DMS53 (cell line): ENCODE results near the gene PRPF31.

Experiments used
- DNase-seq: peaks from one replicate; lab custom pipeline; 2025; lab: John Stamatoyannopoulos, UW

PRPF31 gene

DNA sequence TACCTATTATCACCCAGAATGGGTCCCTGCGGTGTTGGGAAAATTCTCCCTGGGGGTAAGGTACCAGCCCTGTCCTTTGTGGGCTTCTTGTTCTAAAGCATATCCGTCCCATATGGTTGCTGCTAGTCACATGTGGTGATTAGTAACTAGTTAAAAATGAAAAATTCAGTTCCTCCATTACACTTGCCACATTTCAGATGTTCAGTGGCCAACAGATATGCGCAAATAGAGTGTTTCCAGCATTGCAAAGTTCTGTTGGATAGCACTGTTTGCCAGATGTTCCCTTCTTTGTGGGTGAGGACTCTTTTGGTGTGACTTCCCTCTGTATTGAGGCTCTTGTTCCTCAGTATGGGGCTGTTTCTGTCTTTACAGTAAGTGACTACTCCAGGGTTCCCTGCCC, 25.8 kb downstream of the PRPF31 start:
- DNase-seq, result no peak

DNA sequence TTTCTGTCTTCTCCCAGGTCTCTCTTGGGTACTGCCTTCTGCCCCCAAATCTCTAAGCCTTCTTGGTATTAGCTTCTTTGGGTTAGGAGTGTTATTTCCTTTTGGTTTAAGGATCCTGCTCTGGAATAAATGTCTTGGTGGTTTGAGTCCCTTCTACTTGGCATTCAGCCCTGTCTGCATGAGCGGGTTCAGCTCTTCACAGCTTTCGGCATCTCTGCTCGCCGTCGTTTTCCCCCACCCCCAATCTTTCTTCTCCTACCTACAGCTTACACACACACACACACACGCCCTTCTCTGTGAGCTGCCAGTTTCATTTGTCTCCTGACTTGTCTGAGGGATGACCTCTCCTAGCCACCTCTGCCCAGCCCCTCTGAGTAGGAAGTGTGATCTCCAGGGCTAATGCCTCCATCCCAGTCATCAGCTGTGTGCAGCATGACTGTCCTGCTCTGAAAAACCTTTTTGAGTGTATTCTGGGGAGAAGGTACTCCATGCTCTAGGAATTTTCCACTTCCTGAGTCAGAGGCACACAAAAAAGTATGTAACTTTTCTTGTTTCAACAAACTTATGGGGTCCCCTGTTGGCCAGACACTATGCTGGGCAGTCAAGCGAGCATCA, 26.7 kb downstream of the PRPF31 start:
- DNase-seq, result no peak

DNA sequence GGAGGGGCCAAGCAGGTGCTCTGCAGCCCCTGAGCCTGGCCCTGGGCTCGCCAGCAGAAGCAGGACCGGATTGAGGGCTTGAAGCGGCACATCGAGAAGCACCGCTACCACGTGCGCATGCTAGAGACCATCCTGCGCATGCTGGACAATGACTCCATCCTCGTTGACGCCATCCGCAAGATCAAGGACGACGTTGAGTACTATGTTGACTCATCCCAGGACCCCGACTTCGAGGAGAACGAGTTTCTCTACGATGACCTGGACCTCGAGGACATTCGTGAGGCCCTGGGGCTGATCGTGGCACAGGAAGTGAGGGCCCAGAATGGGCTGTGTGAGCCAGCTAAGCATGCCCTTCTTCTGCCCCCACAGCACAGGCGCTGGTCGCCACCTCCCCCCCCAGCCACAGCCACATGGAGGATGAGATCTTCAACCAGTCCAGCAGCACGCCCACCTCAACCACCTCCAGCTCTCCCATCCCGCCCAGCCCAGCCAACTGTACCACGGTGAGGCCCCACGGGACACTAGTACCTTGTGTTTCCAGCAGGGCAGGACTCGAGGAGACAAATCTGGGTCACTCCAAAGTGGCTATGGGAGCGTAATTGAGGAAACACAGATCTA, 30.1 kb downstream of the PRPF31 start:
- no peak for DNase-seq

DNA sequence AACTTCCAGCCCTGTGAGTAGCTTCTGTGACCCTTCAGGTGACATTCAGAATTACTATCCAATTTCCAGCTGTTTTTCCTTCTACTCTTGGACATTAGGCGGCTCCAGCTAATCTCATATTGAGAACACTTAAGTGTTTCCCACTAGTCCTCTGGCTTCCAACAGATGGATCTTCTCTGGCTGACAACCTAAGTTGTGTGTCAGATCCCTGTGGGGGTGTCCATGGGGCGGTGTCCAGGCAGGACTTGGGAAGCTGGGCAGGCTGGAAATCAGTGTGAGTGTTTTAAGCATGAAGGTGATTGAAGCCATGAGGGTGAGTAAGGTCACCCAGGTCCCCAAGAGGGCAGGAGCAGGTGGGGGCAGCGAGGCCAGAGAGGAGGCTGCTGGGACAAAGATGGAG, 32.1 kb downstream of the PRPF31 start:
- DNase-seq, result no peak

DNA sequence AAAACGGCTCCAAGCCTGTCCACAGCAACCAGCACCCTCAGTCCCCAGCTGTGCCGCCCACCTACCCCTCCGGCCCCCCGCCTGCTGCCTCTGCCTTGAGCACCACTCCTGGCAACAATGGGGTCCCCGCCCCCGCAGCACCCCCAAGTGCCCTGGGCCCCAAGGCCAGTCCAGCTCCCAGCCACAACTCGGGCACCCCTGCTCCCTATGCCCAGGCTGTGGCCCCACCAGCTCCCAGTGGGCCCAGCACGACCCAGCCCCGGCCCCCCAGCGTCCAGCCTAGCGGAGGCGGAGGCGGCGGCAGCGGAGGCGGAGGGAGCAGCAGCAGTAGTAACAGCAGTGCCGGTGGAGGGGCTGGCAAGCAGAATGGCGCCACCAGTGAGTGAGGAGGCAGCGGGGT, 32.6 kb downstream of the PRPF31 start:
- no peak for DNase-seq

DNA sequence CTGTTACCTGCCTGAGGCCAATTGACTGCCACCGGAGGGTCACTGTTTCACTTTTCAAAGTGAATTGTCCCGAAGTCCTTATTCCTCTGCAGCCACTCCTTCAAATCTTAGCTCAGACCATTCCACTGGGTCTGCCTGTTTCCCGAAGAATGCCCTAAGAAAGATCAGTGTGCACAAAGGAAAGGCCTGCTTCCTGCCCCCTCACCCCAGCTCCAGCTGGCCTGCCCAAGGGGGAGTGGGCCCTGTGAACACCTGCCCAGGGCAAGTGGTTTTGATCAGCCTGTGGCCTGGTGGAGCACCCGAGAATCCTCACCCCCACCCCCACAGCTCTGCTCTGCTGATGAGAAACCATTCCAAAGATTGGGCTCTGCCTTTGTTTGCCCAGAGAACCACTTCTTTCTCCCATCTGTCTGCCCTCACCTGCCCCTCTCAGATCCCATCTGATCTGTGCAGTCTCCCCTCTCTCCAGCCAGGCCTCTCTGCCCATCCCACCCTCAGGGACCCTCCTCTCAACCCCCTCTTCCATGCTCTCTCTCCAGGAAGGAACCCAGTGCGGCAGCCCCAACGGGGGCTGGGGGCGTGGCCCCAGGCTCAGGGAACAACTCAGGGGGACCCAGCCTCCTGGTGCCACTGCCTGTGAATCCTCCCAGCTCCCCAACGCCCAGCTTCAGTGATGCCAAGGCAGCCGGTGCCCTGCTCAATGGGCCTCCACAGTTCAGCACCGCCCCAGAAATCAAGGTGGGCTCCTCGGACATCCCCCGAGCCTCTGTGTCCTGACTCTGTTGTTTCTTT, 33.7 kb downstream of the PRPF31 start:
- no peak for DNase-seq

DNA sequence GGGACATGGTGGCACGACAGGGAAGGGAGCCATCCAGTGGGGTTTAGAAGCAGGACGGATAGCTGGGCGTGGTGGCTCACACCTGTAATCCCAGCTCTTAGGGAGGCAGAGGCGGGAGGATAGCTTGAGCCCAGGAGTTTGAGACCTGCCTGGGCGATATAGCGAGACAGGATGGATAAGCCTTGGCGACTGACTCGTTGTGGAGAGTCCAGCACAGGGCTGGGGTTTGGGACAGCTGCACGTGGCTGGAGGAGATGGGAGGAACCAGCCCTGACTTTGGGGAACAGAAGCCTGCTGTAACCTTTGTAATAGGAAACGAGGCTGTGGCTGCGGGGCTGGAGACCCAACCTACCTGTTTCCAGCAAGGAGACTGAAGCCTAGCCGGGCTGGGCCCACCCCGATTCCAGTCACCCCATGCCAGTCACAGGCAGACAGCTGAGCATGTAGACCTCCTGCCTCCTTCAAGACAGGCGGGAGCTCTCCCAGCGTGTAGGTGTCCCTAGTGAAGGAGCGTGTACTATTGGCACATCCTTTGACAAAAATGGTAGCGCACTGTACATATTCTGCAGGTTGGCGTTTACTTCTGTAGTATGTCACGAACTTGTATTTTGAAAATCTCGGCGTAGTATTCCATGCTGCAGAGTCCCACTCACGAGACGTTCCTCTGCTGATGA, 35.9 kb downstream of the PRPF31 start:
- no peak for DNase-seq

DNA sequence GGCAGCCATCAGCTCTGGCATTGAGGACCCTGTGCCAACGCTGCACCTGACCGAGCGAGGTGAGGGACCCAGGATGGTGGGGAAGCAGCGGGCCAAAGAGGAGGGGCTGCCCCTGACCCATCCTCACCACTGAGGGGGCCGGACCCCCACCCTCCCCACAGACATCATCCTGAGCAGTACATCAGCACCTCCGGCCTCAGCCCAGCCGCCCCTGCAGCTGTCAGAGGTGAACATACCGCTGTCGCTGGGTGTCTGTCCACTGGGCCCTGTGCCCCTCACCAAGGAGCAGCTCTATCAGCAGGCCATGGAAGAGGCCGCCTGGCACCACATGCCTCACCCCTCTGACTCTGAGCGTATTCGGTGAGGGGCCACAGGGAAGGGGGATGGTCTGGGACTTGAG, 36.7 kb downstream of the PRPF31 start:
- DNase-seq, result no peak

DNA sequence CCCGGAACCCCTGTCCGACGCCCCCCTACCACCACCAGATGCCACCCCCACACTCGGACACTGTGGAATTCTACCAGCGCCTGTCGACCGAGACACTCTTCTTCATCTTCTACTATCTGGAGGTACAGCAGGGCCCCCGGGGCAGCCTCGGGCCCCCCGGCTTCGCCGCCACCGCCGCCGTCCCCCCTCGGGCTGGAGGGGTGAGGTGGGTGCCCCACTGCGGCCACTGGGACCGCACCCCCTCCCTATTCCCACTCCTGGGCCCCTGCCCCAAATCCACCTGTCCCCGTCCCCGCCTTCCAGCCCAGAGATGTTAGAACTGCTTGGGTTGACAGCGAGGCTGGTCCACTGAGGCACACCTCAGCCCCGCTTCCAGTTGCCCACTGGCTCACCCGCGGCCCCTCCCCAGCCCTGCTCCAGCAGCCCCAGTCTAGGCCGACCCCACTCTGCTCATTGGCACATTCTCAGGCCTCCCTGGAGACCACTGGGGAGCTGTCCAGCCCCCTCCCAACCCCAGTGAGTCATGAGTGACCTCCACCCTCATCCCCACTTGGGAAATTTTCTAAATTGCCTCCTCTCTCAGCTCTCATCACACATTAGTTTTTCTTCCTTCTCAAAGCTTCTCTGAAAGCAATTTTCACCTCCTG, 37.4 kb downstream of the PRPF31 start:
- no peak for DNase-seq

DNA sequence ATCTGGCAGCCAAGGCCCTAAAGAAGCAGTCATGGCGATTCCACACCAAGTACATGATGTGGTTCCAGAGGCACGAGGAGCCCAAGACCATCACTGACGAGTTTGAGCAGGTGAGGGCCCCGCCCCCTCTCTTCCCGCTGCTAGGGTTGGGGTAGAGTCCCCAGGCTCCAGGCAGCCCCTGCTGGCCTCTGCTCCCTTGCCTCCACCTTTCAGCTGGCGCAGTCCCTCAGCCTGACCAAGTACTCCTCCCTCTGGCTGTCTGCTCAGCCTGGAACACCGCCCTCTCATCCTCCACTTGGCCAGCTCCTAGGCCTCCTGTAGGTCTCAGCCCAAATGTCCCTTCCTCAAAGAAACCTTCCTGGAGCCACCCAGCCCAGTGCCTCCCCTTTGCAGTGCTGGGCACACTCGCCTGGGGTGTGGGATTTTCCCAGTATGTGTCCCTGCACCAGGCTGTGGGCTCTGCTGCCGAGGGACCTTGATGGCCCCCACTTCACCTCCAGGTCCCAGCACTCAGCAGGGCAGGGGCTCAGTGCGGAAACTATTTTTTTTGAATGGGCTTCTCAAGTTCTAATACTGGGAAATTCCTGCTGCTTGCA, 38.3 kb downstream of the PRPF31 start:
- no peak for DNase-seq

DNA sequence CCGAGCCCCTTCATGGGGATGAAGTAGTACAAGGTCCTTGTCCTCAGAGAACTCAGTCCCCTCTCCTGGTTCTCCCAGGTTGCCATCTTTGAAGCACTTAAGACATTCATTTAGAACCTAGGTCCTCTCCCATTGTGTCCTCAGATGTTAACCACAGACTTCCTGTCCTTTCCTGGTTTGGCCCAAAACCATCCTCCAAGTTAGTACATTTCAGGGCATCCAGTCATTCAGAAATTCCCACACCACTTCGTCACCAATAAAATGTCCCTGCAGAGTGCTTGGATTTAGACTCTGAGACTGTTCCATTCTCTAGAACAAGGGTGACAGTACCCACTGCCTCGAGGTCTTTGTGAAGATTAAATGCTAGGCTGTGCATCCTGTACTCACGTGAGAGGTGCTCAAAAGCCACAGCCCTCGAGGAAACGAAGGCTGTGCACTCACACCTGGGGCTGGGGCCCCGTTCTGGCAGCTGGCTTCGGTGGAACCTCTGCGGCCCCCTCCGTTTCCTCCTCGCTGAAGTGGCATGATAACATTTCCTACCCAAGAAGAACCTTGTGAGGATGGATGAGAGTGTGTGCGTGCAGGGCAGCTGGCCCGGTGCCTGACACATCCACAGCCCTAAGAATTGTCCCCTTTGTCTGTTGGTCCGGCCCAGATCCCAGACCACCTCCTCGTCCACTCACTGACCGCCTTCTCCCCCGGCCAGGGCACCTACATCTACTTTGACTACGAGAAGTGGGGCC, 39.2 kb downstream of the PRPF31 start:
- no peak for DNase-seq

DNA sequence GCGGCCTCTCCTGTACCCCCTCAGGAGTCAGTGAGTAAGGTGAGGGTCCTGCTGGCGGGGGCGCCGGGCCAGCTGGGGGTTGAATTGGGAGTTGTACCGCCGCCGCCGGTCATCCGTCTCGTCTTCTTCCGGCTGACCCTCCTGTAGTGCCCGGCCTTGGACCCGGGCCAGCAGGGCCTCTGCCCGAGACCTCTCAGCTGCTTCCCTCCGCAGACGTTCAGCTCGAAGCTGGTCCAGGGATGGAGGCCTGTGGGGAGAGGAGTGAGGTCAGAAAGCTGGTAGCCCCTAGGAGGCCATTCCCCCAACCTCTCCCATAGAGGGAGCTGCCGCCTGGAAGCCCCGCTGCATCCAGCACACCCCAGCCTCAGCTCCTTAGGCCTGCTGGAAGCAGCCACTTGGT, 40.1 kb downstream of the PRPF31 start:
- peak; percentile 20 for DNase-seq

DNA sequence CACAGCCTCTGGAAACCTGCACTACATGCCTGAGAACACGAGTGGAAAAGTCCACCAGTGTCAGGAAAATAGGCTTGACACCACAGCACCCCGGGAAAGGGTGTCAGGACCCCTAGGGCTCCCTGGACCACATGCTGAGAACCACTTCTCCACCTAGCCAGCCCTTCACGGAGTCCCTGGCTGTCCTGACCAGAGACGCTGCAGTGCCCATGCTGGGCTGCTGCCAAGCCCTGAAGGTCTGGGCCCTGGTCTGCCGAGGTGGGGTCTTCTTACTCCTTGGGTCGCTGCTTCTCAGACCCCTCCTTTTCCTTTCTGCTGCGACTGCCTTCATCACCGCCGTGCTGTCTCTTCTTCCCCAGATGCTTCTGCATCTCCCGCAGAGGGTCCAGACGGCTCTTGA, 40.9 kb downstream of the PRPF31 start:
- no peak for DNase-seq

DNA sequence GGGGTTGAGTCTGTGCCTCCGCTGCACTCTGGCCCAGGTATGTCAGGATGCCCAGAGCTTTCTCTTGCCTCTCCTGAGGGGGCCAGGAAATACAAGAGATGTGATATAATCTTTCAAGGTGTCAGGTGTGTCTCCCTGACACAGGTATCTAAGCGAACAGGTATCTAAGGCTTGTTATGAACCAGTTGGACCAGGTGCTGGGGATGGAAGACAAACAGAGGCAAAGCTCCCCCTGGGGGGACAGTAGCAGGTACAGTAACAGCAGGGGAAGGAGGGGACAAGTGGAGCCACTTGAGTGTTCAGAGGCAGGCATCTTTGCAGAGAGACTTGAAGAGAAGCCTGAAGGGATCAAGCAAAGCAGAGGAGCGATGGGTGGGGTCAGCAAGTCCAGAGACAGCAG, 41.4 kb downstream of the PRPF31 start:
- peak; percentile 31 for DNase-seq

DNA sequence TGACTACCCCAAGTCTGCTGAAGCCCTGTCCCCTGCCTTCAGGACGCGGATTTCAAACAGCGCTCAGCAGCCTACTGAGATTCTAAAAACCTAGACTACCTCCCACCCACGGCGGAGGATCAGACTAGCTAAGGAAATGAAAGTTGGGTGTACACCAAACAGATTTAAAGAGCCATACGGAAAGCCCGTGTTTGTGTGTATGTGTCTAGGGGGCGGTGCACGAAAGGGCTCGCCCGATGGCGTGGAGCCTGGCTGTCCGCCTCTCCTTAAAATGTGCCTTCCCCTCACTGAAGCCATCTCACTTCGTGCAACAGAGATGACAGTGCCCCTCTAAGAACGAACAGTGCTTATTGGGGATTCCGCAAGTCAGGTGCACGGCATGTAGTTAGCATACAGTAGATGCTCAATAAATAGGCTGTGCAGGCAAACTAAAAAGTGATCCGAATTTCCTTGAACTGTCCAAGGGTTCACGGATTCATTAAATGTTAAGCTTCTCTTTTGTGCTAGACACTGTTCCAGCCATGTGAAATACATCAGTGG, 43.3 kb downstream of the PRPF31 start:
- peak; percentile 65 for DNase-seq

DNA sequence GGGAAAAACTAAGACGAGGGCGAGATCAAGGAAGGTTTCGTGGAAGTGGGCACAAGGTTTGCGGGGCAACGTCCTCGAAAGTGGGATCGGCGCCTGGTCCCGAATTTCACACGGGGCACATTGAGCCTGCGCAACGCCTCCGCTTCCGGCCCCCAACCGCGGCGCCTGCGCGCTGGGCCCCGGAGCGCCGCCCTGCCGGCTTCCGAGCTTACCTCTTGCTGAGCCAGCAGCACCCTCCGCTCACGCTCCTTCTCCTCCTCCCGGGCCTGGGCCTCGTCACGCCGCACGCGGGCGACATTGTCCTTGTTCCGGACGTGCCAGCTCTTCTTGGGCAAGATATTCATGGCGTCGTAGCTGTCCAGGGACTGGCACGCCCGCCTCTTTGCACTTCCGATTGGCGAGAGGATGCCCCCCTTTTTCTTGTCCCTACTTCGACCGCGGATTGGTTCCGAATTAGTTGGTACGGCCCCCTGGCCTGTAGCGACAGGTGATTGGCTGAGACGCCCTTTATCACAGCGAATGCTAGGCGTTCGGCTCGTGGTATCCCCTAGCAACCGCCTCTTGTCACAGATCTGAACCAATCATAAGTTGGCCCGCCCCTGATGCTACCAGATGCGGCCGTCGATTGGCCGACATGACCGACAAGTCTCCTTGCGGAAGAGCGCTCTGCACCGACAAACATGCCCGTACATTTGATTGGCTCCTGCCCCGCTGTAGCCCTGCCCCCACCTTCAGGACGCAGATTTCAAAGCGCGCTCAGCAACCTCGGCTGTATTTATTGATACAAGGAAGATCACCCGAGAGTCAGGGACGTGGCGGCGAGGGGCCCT, 44.0 kb downstream of the PRPF31 start, which contains the start of gene LENG1:
LENG1 (minus strand) TSS at position 370 of the 830 bp plus-strand sequence; CDS start at position 344, 26 bp downstream.
- peak; percentile 100 for DNase-seq

DNA sequence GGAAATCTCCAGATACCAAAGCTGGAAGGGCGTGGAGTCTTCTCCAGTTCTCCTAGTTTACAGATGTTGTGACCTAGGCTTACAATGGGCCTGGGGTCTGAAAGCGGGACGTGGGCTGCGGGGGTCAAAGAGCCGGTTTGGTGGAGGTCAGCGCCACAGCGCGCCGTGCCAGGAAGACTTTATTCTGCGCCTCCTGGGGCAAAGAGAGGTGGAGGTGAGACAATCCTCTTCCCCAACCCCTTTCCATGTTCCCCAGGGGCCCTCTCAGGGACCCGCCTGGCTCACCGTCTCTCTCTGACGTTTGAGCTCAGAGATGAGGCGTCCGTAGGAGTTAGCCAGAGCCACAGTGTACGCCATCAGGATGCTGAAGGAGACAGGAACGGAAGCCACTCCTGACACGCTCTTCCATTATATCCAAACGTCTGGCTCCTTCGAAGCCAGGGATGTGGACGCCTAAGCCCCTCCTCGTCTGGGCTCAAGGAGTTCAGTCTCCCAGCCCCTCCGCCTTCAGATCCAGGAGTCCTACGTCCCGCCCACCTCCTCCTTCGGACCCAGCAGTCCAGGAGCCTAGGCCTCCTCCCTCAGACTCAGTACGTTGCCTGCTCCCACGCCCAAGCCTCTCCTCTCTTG, 44.7 kb downstream of the PRPF31 start:
- DNase-seq, result peak; percentile 79

DNA sequence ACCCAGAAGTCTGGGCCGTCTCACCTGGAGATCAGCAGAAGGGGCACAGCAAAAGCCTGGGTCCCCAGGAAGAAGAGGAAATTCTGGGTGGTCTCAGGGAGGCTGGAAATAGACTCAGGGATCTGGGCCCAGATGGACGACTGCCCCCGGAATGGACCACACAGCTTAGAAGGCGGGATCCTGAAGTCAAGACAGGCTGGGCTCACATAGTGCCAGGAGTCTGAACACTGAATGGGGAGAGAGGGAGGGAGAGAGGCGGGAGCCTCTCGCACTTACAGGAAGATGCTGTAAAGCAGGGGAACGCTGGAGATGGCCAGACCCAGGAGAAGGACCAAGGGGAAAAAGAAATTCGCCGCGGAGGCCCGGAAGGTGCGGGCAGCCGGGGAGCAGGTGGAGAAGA, 45.3 kb downstream of the PRPF31 start:
- peak; percentile 74 for DNase-seq

DNA sequence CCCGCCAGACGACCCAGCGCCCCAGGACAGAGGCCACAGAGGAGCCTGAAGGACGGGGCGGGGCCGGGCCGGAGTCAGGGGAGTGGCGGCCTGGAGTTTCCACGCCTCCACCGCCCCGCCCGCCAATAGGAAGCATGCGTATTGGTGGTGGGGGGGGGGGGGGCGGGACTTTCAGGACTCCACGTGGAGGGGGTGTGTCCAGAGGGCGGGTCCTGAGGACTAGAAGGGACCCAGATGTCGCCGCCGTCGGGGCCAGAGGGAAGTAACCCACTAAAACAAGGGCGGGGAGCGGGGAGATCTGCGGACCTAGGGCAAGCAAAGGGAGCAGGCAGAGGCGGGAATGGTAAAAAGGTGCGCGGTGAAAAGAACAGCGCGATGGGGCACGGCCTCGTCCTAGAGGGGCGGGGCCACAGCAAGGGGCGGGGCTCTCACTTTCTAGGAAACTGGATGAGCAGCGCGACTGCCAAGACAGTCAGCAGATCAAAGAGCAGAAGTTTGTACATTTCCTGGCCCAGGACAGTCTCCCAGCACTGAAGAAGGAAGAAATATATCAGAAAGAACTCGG, 46.8 kb downstream of the PRPF31 start:
- DNase-seq, result peak; percentile 97
